Stimulated activated CD4-positive, alpha-beta T cell treated with anti-CD3 and anti-CD28 coated beads, TNF-alpha, amount 100 ng/mL, for 1 hour (primary cell): Measurements from ENCODE around the gene FCHO2.

Experiments
- DNase-seq, 3 donors: peaks; one replicate each; pipeline ENCODE4 v3.0.0-alpha.2; 2020; ENCODE audit warnings: low read depth in 3 of 3, low spot score in 1 of 3

Gene FCHO2

GRCh38 chr5:73106335-73106734 is 150.5 kb downstream of the FCHO2 start:
- DNase-seq, result no peak

- no peak for DNase-seq
These were observed 154.3 kb downstream of the FCHO2 start for GRCh38 chr5:73110190-73110589.

DNA sequence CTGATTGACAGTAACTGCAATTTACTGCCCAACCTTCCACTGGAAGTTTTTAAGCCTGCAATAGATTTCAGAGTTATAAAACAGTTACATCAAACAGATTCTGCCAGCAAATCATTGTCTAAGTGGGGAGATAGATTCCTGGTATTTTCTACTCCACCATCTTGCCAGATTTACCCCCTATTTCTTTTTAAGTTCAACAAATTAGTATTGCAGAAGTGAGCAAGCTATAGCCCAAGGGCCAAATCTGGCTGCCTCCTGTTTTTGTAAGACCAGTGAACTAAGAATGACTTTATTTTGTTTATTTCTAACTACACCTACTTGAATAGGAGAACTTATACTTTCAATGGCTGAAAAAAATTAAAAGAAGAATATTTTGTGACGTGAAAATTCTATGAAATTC is 155.7 kb downstream of the FCHO2 start:
- no peak for DNase-seq

GRCh38 chr5:73112359-73112758 is 156.5 kb downstream of the FCHO2 start:
- DNase-seq, result no peak

GRCh38 chr5:73114044-73114688 is 158.3 kb downstream of the FCHO2 start:
- no peak for DNase-seq

DNA sequence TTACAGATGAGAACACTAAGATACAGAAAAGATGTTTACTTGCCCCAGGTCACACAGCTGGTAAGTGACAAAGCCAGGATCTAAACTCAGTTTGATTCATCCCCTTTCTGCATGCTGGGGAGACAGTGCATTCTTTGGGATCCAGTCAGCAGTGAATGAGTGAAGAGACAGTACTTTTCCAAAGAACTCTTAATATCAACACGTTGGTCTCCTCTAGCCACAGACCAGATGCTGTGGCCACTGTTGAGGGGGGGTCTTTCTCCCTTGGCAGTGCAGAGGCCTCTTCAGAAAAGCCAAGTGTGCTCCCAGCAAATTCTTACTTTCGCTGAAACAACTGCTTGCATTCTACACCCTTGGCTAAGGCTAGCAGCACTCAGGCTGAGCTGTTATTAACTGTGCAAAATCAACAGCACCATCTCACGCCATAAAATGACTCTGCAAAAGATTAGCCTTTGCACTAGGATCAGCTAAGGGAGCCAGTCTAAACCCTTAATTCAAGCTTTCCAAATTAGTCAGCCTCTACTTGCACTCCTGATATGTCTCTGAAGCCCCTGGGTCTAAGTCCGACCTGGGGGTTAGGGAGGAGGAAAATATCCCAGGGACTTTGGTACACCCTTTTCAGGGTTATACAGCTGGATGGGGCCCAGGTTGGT is 159.7 kb downstream of the FCHO2 start:
- no peak for DNase-seq

DNA sequence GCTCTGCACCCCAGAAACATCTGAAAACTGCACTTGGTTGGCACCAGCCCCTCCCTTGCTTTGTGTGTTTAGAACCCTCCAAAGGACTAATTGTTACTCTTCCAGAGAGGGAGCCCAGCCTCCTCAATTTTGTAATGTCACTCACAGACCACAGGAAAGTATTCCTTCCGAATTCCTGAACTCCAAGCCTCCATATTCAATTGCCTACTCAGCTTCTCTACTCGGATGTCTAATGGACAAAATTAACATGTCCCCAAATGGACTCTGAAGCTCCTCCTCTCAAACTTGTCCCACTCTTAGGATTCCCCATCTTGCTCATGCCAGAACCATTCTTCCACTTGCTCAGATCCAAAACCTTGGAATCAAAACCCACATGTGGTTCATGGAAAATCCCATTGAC is 160.7 kb downstream of the FCHO2 start:
- DNase-seq, result no peak

- DNase-seq, result no peak
These were observed 161.4 kb downstream of the FCHO2 start for GRCh38 chr5:73117088-73117740.

GRCh38 chr5:73118391-73118973 is 162.6 kb downstream of the FCHO2 start:
- DNase-seq, result no peak

DNA sequence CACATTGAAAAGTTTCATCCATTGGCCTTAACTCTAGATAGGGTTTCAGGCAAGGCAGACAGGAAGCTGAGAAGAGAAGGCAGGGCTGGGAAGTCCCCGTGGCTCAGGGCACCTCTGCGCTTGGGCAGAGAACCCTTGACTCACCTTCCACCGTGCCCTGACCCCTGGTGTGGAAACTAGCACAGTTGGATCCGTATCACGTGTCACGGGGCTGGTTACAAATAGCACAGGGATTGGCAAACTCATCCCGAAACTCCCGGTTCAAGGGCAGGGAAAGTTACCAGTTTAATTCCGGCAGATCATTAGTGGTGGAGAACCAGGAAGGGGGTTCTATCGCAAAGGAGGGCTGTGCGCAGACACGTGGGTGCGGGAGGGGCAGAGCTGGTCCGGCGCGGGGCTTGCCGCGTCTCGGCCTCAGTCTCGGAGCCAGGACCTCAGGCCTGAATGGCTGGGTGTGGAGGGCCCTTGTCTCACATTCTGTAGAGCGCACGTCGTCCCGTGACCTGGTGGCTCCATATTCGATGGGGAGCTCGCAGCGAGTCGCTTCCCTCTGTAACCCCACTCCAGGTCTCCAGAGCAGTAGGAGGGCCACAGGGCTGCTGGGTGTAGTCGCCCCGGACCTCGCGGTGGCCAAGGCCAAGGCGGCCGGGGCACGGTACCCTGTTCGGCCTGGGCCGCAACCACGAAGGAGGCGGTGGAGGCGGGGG is 163.8 kb downstream of the FCHO2 start:
- no peak for DNase-seq

- DNase-seq, result no peak
These were observed 164.6 kb downstream of the FCHO2 start, which contains the start of gene TMEM171 for GRCh38 chr5:73120222-73121118. Gene TMEM171 (plus strand): TSS chr5:73120575. CDS start chr5:73123374, 2,799 bp downstream.

GRCh38 chr5:73121119-73121463 is 165.2 kb downstream of the FCHO2 start:
- no peak for DNase-seq

GRCh38 chr5:73122875-73123810 is 167.3 kb downstream of the FCHO2 start:
- no peak for DNase-seq

- DNase-seq, result no peak
These were observed 169.4 kb downstream of the FCHO2 start for GRCh38 chr5:73125289-73125688.

DNA sequence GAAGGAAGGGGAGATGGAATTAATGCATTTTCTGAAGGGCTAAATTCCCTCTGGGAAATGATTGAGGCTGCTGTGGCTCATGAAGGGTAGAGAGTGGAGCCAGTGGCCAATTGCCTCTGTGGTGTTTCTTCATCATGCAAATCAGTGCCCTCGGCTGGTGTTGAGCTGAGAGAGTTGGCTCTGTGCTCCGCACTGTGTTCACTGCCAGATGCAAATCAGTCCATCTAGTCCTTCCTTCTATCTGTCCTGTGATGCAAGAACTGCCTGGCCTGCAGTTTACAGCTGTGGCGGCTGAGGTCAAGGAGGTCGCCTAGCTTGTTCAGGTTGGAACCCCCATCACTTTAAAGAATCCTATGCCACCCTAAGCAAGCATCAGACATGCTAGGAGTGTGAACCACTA is 170.5 kb downstream of the FCHO2 start:
- DNase-seq, result no peak

DNA sequence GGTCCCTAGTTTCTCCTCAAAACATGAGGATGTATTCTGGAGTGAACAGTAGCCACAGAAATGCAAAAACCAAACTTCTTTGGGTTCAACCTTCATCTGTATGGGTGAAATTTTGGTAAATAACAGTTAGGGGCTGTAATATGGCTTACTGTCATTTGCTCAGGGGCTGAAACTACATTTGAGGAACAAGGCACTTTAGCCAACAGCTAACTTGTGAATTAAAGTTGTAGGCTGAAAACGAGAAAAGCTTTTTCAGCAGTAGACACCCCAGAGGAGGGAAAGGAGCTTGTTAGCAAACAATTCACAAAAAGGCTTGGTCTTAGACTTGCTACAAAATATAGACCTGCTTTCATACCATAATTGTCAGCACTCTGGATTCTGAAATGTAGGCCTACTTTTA is 171.1 kb downstream of the FCHO2 start:
- DNase-seq, result no peak

DNA sequence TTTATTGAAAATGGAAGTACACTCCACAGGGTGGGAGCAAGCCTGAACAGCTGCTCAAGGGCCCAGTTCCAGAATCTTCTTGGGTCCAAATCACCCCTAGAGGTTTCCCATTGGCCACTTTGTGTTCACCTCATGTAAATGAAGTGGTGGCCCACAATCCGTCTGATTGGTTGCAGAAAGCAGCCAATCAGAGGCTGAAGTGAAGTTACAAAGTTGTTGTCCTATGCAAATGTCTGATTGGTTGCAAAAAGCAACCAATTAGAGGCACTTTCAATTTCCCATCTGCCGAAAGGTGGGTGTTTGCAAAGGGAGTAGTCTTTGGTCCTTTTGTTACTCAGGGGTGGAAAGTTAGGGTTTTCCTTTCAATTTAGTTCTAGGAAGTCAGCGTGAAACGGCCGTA is 173.3 kb downstream of the FCHO2 start:
- DNase-seq, result no peak

- no peak for DNase-seq
These were observed 175.0 kb downstream of the FCHO2 start for GRCh38 chr5:73130811-73131210.

DNA sequence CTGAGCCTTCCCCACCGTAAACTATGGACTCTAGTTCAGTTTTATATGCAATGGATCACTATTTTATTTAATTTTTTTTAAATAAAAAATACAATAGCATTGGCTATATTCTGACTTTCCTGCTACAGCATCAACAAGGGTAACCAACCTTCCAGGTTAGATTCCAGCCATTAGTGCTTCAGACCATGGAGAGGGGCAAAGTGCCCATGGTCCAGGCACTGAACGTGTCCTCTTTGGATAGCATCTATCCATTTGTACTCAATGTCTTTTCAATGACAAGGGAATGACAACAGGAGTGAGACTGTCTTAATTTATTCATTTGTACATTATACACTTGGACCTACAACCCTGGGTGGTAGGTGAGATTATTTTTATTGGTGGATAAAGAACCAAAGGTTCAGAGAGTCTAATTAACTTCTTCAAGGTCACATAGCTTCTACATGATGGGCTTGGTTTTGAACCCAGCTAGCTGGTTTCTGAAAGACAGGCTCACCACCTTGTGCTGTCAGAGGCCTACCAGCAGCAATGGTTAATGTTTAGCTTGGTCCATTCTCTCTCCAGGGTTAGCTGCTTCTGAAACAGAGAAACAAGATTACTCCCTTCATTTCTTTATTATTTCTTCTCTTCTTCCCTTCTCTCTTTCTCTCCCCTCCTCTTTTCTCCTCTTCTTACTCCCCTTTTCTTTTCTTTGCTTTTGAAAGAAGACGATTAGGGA is 176.0 kb downstream of the FCHO2 start:
- DNase-seq, result no peak
